RWPE2 (cell line): Measurements from ENCODE around the gene ASPDH.
A peak's percentile ranks its signal among the peaks of the same experiment; 100 is the strongest.

ENCODE experiments used
- ATAC-seq: fragments of 200-7000 bp; cut with Tn5 transposase; 3 replicates; pipeline ENCODE4 v1.9.1; 2021; ENCODE audit warnings: low read depth
- DNase-seq: peaks from one replicate; pipeline ENCODE4 v3.0.0-alpha.2; 2020; ENCODE audit warnings: low spot score
- H3K27ac ChIP-seq: fragments of 450-650 bp; 2 replicates; pipeline ENCODE4 v1.5.1; 2017; ENCODE audit warnings: mild to moderate bottlenecking; ENCODE audit not compliant: poor library complexity, severe bottlenecking
- H3K27me3 ChIP-seq: fragments of 250-450 bp; sonication (Bioruptor Pico); 2 replicates; pipeline ENCODE4 v1.5.1; 2021; ENCODE audit warnings: mild to moderate bottlenecking, moderate library complexity; ENCODE audit not compliant: insufficient read depth, poor library complexity, severe bottlenecking
- H3K36me3 ChIP-seq: fragments of 250-450 bp; sonication (Bioruptor Pico); 2 replicates; pipeline ENCODE4 v1.5.1; 2020; ENCODE audit warnings: low read depth, mild to moderate bottlenecking, moderate library complexity
- H3K4me1 ChIP-seq: fragments of 250-450 bp; sonication (Bioruptor Pico); 2 replicates; pipeline ENCODE4 v1.5.1; 2021; ENCODE audit warnings: mild to moderate bottlenecking, moderate library complexity; ENCODE audit not compliant: insufficient read depth, poor library complexity, severe bottlenecking
- H3K4me3 ChIP-seq: fragments of 250-450 bp; sonication (Bioruptor Pico); 2 replicates; pipeline ENCODE4 v1.5.1; 2021; ENCODE audit warnings: mild to moderate bottlenecking, moderate library complexity; ENCODE audit not compliant: severe bottlenecking
- H3K9me3 ChIP-seq: fragments of 250-450 bp; sonication (Bioruptor Pico); 2 replicates; pipeline ENCODE4 v1.5.1; 2021; ENCODE audit warnings: mild to moderate bottlenecking, moderate library complexity; ENCODE audit not compliant: severe bottlenecking
- TF ChIP-seq, protein P1 (sequence below): fragments of 450-650 bp; IDR thresholded peaks from one replicate; pipeline ENCODE4 v1.5.1; 2017; ENCODE audit warnings: mild to moderate bottlenecking, moderate library complexity; ENCODE audit not compliant: poor library complexity, severe bottlenecking

The ASPDH gene

DNA sequence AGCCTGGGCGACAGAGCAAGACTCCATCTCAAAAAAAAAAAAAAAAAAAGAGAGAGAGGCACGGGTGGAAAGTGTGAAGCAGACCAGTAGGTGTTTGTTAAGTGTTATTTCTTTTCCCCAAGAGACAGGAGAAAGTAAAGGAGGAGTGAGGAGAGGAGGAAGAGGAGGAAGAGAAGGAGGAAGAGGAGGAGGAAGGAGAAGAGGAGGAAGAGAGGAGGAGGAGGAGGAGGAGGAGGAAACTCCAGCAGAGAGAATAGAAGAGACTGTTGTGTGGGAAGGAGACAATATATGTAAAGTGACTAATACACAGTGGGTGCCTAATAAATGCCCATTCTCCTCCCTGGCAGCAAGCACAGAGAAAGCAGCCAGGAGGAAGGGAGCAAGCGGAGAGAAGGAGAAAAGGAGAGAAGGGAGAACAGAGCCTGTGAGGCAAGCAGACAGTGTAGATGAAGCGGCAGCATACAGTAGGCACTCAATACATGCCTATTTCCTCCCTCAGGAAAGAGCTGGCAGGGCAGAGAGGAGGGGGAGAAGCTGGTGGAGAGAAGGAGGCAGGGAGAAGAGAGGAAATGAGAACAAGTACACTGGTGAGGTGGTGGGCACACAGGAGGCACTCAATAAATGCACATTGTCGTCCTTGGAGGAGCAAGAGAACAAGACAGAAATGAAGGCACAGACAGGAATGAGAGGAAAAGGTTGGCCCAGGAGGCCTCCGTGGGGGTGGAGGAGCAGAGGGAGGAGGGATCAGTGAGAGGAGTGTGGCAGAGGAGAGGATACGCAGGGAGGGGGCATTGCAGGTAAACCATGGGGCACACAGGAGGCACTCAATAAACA is 19.3 kb downstream of the ASPDH start:
- Histone ChIP-seq H3K4me1 (no peaks in the 10 kb centered on the region), H3K27ac (no peak overlapping the region), H3K36me3 (no peaks in the 10 kb centered on the region), H3K27me3 (peaks cover 8% of the 10 kb centered on the region), H3K9me3 (no peaks in the 10 kb centered on the region), H3K4me3 (no peak overlapping the region)
- TF ChIP-seq, protein P1, sequence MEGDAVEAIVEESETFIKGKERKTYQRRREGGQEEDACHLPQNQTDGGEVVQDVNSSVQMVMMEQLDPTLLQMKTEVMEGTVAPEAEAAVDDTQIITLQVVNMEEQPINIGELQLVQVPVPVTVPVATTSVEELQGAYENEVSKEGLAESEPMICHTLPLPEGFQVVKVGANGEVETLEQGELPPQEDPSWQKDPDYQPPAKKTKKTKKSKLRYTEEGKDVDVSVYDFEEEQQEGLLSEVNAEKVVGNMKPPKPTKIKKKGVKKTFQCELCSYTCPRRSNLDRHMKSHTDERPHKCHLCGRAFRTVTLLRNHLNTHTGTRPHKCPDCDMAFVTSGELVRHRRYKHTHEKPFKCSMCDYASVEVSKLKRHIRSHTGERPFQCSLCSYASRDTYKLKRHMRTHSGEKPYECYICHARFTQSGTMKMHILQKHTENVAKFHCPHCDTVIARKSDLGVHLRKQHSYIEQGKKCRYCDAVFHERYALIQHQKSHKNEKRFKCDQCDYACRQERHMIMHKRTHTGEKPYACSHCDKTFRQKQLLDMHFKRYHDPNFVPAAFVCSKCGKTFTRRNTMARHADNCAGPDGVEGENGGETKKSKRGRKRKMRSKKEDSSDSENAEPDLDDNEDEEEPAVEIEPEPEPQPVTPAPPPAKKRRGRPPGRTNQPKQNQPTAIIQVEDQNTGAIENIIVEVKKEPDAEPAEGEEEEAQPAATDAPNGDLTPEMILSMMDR: no peak
- no peak for ATAC-seq
- no peak for DNase-seq

DNA sequence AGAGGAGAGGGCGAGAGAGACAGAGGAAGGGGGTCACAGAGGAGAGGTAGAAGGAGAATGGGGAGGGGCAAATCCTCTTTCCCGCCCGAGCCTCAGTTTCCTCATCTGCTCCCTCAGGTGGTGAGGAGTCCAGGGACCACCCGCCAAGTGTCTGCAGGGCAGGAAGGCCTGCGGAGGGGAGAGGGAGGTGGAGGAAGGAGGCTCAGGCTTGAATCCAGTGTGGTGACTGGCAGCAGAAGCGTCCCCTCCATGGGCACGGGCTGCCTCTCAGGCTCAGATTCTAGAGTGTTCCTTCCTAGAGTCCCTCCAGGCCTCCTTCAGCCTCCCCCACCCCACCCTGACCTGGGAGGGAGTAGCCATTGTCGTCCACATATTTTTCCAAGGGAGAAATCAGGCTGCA is 20.5 kb downstream of the ASPDH start:
- no peak for DNase-seq
- H3K4me1 ChIP-seq: no peaks in the 10 kb centered on the region
- no peak for ATAC-seq
- H3K27me3 ChIP-seq: peaks cover 17% of the 10 kb centered on the region
- TF ChIP-seq, protein P1: no peak
- no peak overlapping the region for H3K27ac ChIP-seq
- no peaks in the 10 kb centered on the region for H3K9me3 ChIP-seq
- no peak overlapping the region for H3K4me3 ChIP-seq
- H3K36me3 ChIP-seq: no peaks in the 10 kb centered on the region

DNA sequence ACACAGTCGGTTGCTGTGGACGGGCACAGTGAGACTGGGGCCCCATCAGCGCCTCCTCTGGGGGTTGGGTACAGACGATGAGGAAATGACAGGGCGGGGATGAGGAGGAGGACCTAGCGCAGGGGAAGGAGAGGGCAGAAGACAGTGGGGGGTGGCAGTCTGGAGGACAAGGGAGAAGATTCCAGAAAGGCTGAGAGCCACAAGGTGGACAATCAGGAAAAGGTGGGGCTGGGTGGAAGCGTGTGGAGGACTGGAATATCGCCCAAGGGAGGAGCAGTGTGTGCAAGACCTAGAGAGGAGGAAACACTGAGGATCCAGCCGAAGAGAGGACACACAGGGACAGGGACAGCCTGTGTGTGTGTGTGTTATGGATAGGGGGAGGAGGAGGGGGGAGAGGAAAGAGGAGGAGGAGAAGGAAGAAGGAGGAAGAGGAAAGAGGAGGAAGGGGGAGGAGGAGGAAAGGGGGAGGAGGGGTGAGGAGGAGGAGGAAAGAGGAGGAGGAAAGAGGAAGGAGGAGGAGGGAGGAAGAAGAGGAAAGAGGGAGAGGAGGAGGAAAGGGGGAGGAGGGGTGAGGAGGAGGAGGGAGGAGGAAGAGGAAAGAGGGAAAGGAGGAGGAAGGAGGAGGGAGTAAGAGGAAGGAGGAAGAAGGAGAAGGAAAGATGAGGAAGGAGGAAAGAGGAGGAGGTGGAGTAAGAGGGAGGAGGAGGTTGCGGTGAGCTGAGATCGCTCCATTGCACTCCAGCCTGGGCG is 21.2 kb downstream of the ASPDH start:
- 0 out of 3 replicates have a peak, but pooled peaks have one; percentile 15 for ATAC-seq
- Histone ChIP-seq H3K9me3 (no peaks in the 10 kb centered on the region), H3K27me3 (peaks cover 17% of the 10 kb centered on the region), H3K4me3 (no peak overlapping the region), H3K36me3 (no peaks in the 10 kb centered on the region), H3K4me1 (no peaks in the 10 kb centered on the region), H3K27ac (no peak overlapping the region)
- TF ChIP-seq, protein P1: no peak
- DNase-seq: no peak

DNA sequence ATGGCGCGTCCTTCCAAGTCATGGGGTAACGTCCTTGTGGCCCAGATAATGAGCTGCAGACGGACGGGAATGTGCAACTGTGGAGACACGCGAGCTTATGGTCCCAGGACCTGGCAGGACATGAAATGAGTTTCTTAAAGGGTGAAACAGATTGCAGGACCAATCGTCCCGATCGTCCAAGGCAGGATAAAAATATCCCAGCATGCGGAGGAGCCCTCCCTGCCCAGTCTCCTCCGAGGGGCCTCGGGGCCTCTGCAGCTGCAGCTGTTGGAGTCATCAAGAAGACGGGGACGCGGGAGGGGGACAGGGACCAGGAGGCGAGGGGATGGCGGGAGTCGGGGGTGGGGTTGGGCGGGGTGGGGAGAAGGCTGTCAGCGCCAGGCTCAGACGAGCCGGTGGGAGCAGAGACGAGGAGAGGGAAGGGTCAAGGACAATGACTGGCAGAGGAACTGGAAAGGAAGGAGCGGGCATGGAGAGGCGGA is 22.7 kb downstream of the ASPDH start:
- peaks cover 21% of the 10 kb centered on the region for H3K27me3 ChIP-seq
- no peak for DNase-seq
- ATAC-seq: no peak
- H3K9me3 ChIP-seq: no peaks in the 10 kb centered on the region
- no peak overlapping the region for H3K27ac ChIP-seq
- no peaks in the 10 kb centered on the region for H3K4me1 ChIP-seq
- no peaks in the 10 kb centered on the region for H3K36me3 ChIP-seq
- TF ChIP-seq, protein P1: no peak
- H3K4me3 ChIP-seq: no peak overlapping the region
